Tibial artery (tissue), 4 donors: ENCODE results near the gene PIH1D1.

Experiments
- DNase-seq, 2 donors: peaks; one replicate each; pipeline ENCODE4 v3.0.0-alpha.2; 2019
- H3K27ac ChIP-seq, 2 donors: fragments of 200-600 bp; sonication (generic) in 1 of 2; 1 replicate in 1 of 2; 2 replicates in 1 of 2; pipeline ENCODE4 v1.5.1; 2018 to 2019; ENCODE audit warnings: mild to moderate bottlenecking in 1 of 2
- H3K27me3 ChIP-seq, 2 donors: fragments of 200-600 bp; sonication (generic) in 1 of 2; one replicate each; pipeline versions ENCODE4 v1.5.1 to v1.6.0; 2016 to 2019
- H3K36me3 ChIP-seq, 3 donors: fragments of 200-600 bp; sonication (generic) in 2 of 3; one replicate each; pipeline ENCODE4 v1.5.1; 2016 to 2019; ENCODE audit warnings: mild to moderate bottlenecking in 2 of 3
- H3K4me1 ChIP-seq, 4 donors: fragments of 200-600 bp; sonication (generic) in 2 of 4; 1 replicate in 3 of 4; 2 replicates in 1 of 4; pipeline ENCODE4 v1.5.1; 2016 to 2019
- H3K4me3 ChIP-seq, 2 donors: fragments of 200-600 bp; sonication (generic) in 1 of 2; 1 replicate in 1 of 2; 2 replicates in 1 of 2; pipeline ENCODE4 v1.5.1; 2018 to 2019; ENCODE audit warnings: mild to moderate bottlenecking in 2 of 2
- H3K9me3 ChIP-seq, 3 donors: fragments of 200-600 bp; sonication (generic) in 1 of 3; one replicate each; pipeline ENCODE4 v1.5.1; 2016 to 2019
- intact Hi-C: fragments of 100-400 bp; cut with DNase I; formaldehyde crosslinking; loops from one replicate; pipeline ENCODE4 v1.15.0; 2023; ENCODE audit warnings: low total_unique reads
- TF ChIP-seq, protein P1 (sequence below), 2 experiments: fragments of 200-600 bp in 1 of 2; fragments of 450-650 bp in 1 of 2; IDR thresholded peaks; one replicate each; pipeline ENCODE4 v1.5.1; 2017 to 2019; ENCODE audit warnings: antibody characterized with exemption in 2 of 2, mild to moderate bottlenecking in 1 of 2, moderate library complexity in 1 of 2

Gene PIH1D1

DNA sequence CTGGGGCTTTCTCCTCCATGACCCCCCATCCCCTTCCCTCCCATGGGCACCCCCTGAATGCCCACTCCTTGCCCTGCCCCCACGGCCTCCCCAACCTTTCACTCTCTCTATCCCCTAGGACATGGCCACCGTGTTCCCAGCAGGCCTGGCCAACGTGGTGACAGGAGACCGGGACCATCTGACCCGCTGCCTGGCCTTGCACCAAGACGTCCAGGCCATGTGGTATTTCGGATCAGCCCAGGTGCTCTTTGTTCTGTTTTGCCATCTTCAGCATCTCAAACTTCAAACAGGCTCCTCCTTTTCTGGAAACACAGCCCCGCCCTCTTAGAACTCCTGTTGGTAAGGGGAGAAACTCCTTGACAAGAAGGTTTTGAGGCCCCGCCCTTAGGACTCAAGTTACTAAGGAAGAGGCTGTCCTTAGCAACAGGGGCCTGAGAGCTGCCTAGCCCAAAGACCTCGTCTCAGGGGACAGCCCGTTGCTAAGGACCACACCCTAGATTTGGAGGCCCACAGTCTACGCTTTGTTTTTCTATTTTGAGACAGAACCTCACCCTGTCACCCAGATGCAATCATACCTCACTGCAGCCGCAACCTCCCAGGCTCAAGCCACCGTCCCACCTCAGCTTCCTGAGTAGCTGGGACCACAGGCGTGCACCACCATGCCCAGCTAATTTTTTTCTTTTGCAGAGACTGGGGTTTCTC is 17.3 kb upstream of the PIH1D1 start:
- Histone ChIP-seq H3K9me3 (no peaks in the 10 kb centered on the region), H3K36me3 (peaks cover 0 to 51% (median 25%) of the 10 kb centered on the region in 3 donors), H3K27me3 (no peaks in the 10 kb centered on the region), H3K4me1 (peaks cover 0 to 13% (median 3%) of the 10 kb centered on the region in 4 donors), H3K4me3 (no peak overlapping the region), H3K27ac (peak overlapping the region in 1 of 2 donors; percentile 18)
- DNase-seq, result peak; percentile 84 to 91
- intact Hi-C loops, result no loop called here
- TF ChIP-seq, protein P1, sequence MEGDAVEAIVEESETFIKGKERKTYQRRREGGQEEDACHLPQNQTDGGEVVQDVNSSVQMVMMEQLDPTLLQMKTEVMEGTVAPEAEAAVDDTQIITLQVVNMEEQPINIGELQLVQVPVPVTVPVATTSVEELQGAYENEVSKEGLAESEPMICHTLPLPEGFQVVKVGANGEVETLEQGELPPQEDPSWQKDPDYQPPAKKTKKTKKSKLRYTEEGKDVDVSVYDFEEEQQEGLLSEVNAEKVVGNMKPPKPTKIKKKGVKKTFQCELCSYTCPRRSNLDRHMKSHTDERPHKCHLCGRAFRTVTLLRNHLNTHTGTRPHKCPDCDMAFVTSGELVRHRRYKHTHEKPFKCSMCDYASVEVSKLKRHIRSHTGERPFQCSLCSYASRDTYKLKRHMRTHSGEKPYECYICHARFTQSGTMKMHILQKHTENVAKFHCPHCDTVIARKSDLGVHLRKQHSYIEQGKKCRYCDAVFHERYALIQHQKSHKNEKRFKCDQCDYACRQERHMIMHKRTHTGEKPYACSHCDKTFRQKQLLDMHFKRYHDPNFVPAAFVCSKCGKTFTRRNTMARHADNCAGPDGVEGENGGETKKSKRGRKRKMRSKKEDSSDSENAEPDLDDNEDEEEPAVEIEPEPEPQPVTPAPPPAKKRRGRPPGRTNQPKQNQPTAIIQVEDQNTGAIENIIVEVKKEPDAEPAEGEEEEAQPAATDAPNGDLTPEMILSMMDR (IDR thresholded peaks at IDR 0.05), result no peak

DNA sequence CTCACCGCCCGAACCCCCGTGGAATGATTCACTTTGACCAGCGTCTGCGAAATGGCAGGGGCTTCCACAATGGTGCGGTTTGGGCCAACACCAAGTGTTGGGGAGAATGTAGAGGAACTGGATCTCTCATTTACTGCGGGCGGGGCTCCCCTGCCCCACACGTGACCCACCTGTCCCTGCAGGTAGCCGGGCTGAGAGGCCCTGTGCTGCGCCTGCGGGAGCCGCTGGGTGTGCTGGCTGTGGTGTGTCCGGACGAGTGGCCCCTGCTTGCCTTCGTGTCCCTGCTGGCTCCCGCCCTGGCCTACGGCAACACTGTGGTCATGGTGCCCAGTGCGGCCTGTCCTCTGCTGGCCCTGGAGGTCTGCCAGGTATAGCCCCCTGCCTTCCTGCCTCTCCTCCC is 16.6 kb upstream of the PIH1D1 start:
- TF ChIP-seq, protein P1 (IDR thresholded peaks at IDR 0.05), result no peak
- no peak for DNase-seq
- peaks cover 0 to 9% (median 0%) of the 10 kb centered on the region in 4 donors for H3K4me1 ChIP-seq
- no peaks in the 10 kb centered on the region for H3K27me3 ChIP-seq
- no peak overlapping the region for H3K4me3 ChIP-seq
- no peaks in the 10 kb centered on the region for H3K9me3 ChIP-seq
- intact Hi-C loops, result no loop called here
- no peak overlapping the region for H3K27ac ChIP-seq
- peaks cover 0 to 54% (median 27%) of the 10 kb centered on the region in 3 donors for H3K36me3 ChIP-seq

DNA sequence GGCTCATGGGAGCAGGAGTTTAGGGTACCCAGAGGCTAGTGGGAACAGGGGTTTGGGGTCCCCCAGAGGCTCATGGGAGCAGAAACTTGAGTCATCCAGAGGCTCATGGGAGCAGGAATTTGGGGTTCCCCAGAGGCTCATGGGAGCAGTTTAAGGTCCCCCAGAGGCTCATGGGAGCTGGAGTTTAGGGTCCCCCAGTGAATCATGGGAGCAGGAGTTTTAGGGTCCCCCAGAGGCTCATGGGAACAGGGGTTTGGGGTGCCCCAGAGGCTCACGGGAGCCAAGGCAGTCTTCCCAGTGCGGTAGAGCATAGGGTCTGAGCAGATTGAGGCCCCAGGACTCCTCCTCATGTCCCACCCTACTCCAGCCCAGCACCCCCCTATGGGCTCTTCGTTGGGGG is 13.8 kb upstream of the PIH1D1 start:
- intact Hi-C loops, result no loop called here
- Histone ChIP-seq H3K9me3 (no peaks in the 10 kb centered on the region), H3K4me3 (no peak overlapping the region), H3K27me3 (no peaks in the 10 kb centered on the region), H3K4me1 (peaks cover 0 to 9% (median 0%) of the 10 kb centered on the region in 4 donors), H3K36me3 (peaks cover 0 to 69% (median 31%) of the 10 kb centered on the region in 3 donors), H3K27ac (no peak overlapping the region)
- no peak for DNase-seq
- TF ChIP-seq, protein P1 (IDR thresholded peaks at IDR 0.05), result no peak

DNA sequence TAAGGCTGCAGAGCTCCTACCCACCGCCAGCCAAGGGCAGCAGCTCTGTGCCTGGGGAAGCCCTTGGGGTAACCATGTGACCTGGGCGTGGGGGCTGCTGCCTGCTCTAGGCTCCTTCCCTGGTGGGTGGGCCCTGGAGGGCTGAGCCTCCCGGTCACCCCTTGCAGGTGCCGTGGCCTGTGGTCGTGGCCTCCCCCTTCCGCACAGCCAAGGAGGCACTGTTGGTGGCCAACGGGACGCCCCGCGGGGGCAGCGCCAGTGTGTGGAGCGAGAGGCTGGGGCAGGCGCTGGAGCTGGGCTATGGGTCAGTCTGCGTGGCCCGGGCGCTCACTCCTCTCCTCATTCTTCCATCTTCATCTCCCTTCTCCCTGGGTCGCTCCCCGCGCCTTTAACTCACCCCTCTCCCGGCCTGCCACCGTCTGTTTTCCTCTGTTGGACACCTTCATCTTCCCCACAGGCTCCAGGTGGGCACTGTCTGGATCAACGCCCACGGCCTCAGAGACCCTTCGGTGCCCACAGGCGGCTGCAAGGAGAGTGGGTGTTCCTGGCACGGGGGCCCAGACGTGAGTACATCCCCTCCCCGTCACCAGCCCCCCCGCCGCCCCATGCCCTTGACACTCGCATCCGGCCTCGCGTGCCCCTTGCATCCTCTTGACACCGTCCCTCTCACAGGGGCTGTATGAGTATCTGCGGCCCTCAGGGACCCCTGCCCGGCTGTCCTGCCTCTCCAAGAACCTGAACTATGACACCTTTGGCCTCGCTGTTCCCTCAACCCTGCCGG is 12.5 kb upstream of the PIH1D1 start:
- no peak for DNase-seq
- Histone ChIP-seq H3K36me3 (peaks cover 9 to 73% (median 38%) of the 10 kb centered on the region in 3 donors), H3K9me3 (no peaks in the 10 kb centered on the region), H3K27ac (no peak overlapping the region), H3K27me3 (no peaks in the 10 kb centered on the region), H3K4me3 (no peak overlapping the region), H3K4me1 (peaks cover 0 to 8% (median 0%) of the 10 kb centered on the region in 4 donors)
- intact Hi-C loops, result no loop called here
- TF ChIP-seq, protein P1 (IDR thresholded peaks at IDR 0.05), result no peak

DNA sequence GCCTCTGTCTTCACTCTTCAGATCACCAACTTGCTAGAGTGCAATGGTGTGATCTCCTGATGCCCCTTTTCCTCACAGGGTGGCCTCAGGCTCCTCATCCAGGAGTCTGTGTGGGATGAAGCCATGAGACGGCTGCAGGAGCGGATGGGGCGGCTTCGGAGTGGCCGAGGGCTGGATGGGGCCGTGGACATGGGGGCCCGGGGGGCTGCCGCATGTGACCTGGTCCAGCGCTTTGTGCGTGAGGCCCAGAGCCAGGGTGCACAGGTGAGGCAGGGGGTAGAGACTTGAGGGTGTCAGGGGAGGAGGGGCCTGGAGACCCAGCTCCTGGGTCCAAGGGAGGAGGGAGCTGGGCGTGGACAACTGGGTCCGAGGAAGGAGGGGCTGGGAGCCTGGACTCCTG is 10.9 kb upstream of the PIH1D1 start:
- H3K36me3 ChIP-seq, result peaks cover 9 to 61% (median 38%) of the 10 kb centered on the region in 3 donors
- intact Hi-C loops, result no loop called here
- no peak for DNase-seq
- H3K4me1 ChIP-seq, result no peaks in the 10 kb centered on the region
- H3K4me3 ChIP-seq, result no peak overlapping the region
- no peaks in the 10 kb centered on the region for H3K27me3 ChIP-seq
- TF ChIP-seq, protein P1 (IDR thresholded peaks at IDR 0.05), result no peak
- H3K27ac ChIP-seq, result no peak overlapping the region
- no peaks in the 10 kb centered on the region for H3K9me3 ChIP-seq
